Neural cell (in vitro differentiated cells): ENCODE results near the gene FNDC3A.

Experiments
- CTCF ChIP-seq: fragments of 450-650 bp; IDR thresholded peaks from 2 replicates; pipeline ENCODE4 v1.5.1; 2014; ENCODE audit warnings: antibody characterized with exemption, mild to moderate bottlenecking, moderate library complexity; ENCODE audit not compliant: poor library complexity, severe bottlenecking
- EP300 ChIP-seq: fragments of 450-650 bp; conservative IDR thresholded peaks from 2 replicates; pipeline ENCODE4 v1.6.1; 2014; ENCODE audit warnings: antibody characterized with exemption, mild to moderate bottlenecking, moderate library complexity; ENCODE audit not compliant: poor library complexity, severe bottlenecking
- POLR2AphosphoS5 ChIP-seq: IDR thresholded peaks from 2 replicates; pipeline ENCODE4 v1.6.1; 2012
- RAD21 ChIP-seq: fragments of 450-650 bp; conservative IDR thresholded peaks from 2 replicates; pipeline ENCODE4 v1.6.1; 2014; ENCODE audit warnings: antibody characterized with exemption, mild to moderate bottlenecking, moderate library complexity
- REST ChIP-seq: IDR thresholded peaks from 2 replicates; pipeline ENCODE4 v1.6.1; 2012; ENCODE audit warnings: borderline replicate concordance
- SMC3 ChIP-seq: fragments of 450-650 bp; conservative IDR thresholded peaks from 2 replicates; pipeline ENCODE4 v1.6.1; 2014; ENCODE audit warnings: antibody characterized with exemption, mild to moderate bottlenecking, moderate library complexity; ENCODE audit not compliant: poor library complexity
- TAF1 ChIP-seq: IDR thresholded peaks from 2 replicates; pipeline ENCODE4 v1.6.1; 2012; ENCODE audit warnings: low read depth

GRCh38 chr13:49134305-49134704 lies 158.6 kb downstream of the FNDC3A start:
- no peak for TF ChIP-seq POLR2AphosphoS5
- no peak for TF ChIP-seq RAD21
- TF ChIP-seq CTCF, result no peak
- TF ChIP-seq SMC3, result no peak
- no peak for TF ChIP-seq EP300
- TF ChIP-seq TAF1, result no peak
- TF ChIP-seq REST, result no peak
